ENCODE results near the gene LINGO4. TPM values are rescaled to one million over a fixed set of nuclear protein-coding genes. Genes with fewer than 3 reads are reported as not detected.

The LINGO4 gene
- total RNA-seq, 1 donor from 2014 or later, result not detected

DNA sequence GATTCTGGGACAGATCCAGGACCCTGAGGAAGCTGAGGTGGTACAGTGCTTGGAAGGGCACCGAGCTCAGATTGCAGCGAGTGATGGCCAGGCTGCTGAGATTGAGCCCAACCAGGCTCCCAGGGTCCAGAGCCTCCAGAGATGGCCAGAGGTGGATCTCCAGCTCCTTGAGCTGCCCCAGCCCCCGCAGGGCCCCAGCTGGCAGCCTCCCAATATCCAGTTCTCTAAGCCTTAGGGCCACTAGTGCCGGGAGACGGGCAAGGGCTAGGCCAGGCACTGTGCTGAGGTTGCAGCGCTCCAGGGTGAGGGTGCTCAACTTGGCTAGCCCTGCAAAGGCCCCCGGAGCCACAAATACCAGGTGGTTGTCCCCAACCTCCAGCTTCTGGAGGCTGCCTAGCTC is 3.4 kb downstream of the LINGO4 start:
- no peak overlapping the region for H3K4me3 ChIP-seq (ENCODE audit: low read depth, low read length)
- no peak for DNase-seq (ENCODE audit: low read depth)
- TF ChIP-seq, protein P1, sequence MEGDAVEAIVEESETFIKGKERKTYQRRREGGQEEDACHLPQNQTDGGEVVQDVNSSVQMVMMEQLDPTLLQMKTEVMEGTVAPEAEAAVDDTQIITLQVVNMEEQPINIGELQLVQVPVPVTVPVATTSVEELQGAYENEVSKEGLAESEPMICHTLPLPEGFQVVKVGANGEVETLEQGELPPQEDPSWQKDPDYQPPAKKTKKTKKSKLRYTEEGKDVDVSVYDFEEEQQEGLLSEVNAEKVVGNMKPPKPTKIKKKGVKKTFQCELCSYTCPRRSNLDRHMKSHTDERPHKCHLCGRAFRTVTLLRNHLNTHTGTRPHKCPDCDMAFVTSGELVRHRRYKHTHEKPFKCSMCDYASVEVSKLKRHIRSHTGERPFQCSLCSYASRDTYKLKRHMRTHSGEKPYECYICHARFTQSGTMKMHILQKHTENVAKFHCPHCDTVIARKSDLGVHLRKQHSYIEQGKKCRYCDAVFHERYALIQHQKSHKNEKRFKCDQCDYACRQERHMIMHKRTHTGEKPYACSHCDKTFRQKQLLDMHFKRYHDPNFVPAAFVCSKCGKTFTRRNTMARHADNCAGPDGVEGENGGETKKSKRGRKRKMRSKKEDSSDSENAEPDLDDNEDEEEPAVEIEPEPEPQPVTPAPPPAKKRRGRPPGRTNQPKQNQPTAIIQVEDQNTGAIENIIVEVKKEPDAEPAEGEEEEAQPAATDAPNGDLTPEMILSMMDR (conservative IDR thresholded peaks at IDR 0.05; ENCODE audit: low read depth, low read length), result no peak

DNA sequence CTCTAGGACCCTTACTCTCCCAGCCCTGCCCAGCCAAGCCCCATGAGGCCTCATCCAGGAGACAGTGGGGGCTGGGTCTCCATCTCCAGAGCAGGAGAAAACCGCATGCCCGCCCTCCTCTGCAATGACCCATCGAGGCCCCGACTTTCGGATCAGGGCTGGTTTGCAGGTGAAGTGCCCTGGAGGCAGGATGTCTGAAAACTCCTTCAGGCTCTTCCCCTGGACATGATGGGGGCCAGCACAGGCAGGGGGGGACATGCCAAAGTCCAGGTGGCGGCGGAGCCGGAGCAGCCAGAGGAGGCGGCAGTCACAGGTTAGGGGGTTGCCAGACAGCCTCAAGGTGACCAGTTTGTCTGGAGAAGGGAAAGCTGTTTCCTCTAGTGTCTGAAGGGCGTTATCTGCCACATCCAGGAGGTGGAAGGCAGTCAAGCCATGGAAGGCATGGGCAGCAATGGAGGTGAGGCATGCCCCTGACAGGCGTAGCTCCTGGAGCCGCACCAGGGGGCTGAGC is 3.9 kb downstream of the LINGO4 start:
- TF ChIP-seq, protein P1 (conservative IDR thresholded peaks at IDR 0.05; ENCODE audit: low read depth, low read length), result no peak

DNA sequence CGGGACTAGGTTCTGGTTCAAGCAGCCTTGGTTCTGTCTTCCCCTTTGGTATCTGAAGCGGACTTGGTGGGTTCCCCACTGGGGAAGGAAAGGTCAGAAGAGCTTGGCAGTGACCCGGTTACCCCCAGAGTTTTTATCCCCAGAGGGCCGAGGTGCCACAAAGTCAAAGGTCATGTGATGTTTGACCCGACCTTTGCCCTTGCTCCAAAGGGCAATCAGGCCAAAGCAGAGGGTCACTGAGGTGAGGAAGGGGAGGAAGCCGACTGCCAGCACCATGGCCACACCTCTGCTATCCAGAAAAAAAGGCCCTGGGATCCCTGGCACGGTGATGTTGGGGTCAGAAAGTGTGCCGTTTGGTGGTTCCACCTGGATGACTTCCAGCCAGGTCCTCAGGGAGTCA is 4.4 kb downstream of the LINGO4 start:
- TF ChIP-seq, protein P1 (conservative IDR thresholded peaks at IDR 0.05; ENCODE audit: low read depth, low read length), result no peak
- no peak for DNase-seq (ENCODE audit: low read depth)

More for the DNA sequence above, 3.9 kb downstream of the LINGO4 start:
- DNase-seq (ENCODE audit: low read depth), result no peak
- H3K4me3 ChIP-seq (ENCODE audit: low read depth, low read length), result no peak overlapping the region

DNA sequence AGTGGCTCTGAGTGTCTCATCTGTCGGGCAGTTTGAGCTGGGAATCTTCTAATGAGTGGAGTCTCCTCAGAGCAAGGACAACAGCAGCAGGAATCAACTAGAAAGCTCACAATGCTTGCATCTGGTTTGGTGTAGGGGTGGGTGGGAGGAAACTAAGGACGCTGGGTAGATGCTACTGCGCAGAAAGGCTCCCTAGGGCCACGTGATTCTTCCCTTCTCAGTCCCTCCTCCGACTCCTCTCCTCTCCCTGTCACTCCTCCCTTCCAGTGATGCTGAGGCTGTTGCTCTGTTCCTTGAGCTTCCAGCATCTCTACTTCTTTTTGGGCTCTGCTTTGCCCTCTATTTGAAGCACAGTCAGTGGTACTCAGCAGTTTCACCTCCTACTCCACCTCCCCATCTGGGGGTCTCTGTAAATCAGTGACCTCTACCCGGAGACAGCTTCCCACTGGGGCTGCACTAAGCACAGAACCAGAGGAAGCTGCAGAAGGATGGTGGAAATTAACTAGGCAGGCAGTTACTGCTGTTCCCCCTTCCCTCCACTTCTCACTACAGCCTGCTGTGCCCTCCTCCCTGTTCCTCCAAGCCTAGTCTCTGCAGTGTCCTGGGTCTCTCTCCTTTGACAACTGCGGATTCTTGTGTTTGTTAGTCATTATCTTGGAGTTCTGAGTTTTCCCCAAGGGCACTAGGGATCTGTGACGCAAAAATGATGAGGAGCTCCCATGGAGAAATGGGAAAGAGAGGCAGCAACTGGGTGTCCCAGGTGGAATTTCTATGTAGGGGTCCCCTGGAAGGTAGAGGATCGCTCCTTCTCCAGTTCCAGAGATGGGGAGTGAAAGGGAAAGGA is 5.8 kb downstream of the LINGO4 start:
- DNase-seq (ENCODE audit: low read depth), result no peak
- no peak overlapping the region for H3K4me3 ChIP-seq (ENCODE audit: low read depth, low read length)
- TF ChIP-seq, protein P1 (conservative IDR thresholded peaks at IDR 0.05; ENCODE audit: low read depth, low read length), result no peak

More for the DNA sequence above, 4.4 kb downstream of the LINGO4 start:
- no peak overlapping the region for H3K4me3 ChIP-seq (ENCODE audit: low read depth, low read length)

DNA sequence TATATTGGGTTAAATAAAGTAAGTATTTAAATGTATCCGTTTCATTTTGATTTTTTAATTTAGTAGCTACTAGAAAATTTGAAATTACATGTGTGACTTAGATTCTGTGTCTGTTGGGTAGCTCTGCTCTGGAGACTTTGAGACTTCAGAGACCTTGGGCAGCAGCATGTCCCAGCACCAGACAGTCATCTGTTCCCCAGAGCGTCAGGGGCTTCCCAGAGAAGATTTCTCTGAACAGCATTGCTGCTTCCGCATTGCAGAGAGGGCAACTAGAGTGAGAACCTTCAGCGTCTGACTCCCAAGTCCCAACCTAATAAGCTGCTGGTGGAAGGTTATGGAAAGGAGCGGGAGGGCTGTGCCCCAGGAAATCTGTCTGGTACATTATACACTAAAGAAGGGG is 6.6 kb downstream of the LINGO4 start:
- TF ChIP-seq, protein P1 (conservative IDR thresholded peaks at IDR 0.05; ENCODE audit: low read depth, low read length), result no peak
- DNase-seq (ENCODE audit: low read depth), result no peak
- H3K4me3 ChIP-seq (ENCODE audit: low read depth, low read length), result no peak overlapping the region

DNA sequence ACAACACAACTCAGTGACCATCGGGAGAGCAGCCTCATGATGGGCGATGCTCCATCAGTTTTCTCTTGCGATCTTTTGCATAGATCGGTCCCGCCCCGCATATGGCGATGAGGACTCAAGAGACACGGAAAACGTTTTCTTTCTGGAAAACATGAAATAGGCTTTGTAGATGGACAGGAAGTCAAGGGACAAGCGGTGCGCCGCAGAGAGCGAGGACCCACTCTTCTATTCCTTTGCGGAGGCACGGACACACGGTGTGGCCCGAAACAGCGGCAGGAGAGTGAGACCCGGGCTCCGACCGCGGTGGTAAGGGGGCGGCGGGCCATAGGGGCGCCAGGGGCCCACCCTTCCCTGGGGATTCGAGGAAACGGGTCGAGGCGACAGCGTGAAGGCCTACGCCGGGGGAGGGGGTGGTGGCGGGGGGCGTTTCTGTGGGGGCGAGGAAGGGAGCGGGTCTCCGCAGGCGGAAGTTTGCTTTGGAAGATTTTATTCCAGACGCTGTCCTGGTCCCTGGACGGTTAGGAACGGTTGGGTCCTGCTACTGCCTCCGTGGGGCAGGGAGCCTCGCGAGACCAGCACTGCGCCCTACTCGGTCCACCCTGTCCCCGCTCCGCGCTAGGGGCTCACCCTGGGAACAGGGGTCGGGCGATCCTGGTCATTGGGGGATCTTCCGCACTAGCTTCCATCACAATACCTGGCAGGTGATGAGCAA is 14.1 kb downstream of the LINGO4 start:
- TF ChIP-seq, protein P1 (conservative IDR thresholded peaks at IDR 0.05; ENCODE audit: low read depth, low read length), result no peak
- H3K4me3 ChIP-seq (ENCODE audit: low read depth, low read length), result peak overlapping the region; percentile 88
- DNase-seq (ENCODE audit: low read depth), result no peak
